22Rv1 (cell line): ENCODE data around the gene NEURL1.

ENCODE experiments used
- H3K27ac ChIP-seq: fragments of 450-650 bp; 2 replicates; pipeline ENCODE4 v1.5.1; 2017
- ZFX ChIP-seq: fragments of 450-650 bp; IDR thresholded peaks from 2 replicates; pipeline ENCODE4 v1.6.1; 2017; ENCODE audit warnings: antibody characterized with exemption, borderline replicate concordance
- TF ChIP-seq, protein P1 (sequence below): fragments of 450-650 bp; IDR thresholded peaks from 2 replicates; pipeline ENCODE4 v1.5.1; 2017; ENCODE audit warnings: mild to moderate bottlenecking

Gene NEURL1

DNA sequence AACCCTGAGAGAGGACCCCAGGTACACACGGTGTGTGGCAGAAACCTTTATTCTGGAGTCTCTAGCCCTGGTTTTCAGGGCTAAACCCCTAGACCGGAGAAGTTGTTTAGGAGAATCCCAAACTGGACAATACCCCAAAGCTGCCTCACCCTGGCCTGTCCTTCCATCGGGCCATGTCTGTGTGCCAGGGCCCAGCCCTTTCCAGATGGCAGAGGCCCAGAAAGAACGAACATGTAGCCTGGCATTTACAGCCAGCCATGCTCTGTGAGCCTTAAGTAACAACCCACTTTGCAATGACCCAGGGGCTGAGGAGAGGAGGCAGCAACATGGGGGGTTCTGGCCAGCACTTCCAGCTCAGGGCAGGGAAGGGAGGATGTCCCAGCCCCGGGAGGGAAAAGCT lies 142.1 kb downstream of the NEURL1 start:
- TF ChIP-seq, protein P1, sequence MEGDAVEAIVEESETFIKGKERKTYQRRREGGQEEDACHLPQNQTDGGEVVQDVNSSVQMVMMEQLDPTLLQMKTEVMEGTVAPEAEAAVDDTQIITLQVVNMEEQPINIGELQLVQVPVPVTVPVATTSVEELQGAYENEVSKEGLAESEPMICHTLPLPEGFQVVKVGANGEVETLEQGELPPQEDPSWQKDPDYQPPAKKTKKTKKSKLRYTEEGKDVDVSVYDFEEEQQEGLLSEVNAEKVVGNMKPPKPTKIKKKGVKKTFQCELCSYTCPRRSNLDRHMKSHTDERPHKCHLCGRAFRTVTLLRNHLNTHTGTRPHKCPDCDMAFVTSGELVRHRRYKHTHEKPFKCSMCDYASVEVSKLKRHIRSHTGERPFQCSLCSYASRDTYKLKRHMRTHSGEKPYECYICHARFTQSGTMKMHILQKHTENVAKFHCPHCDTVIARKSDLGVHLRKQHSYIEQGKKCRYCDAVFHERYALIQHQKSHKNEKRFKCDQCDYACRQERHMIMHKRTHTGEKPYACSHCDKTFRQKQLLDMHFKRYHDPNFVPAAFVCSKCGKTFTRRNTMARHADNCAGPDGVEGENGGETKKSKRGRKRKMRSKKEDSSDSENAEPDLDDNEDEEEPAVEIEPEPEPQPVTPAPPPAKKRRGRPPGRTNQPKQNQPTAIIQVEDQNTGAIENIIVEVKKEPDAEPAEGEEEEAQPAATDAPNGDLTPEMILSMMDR: no peak
- H3K27ac ChIP-seq: no peak overlapping the region

DNA sequence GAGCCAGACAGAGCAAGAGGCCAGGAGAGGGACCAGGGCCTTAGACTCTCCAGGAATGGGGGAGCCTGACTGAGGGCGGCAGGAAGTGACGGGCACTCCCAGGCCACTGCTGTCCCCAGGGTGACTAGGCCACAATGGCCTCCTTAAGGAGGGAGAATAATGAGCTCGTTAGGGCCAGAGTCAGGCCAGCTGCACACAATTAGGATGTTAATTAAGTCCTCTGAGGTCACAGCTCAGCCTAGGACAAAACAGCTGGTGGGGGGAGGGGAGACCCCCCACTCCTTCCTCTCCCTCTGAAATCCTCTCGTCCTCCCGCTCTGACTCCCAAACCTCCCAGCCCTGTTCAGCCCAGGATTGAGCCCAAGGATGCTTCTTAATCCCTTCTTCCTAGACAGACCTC lies 143.0 kb downstream of the NEURL1 start:
- H3K27ac ChIP-seq: no peak overlapping the region

DNA sequence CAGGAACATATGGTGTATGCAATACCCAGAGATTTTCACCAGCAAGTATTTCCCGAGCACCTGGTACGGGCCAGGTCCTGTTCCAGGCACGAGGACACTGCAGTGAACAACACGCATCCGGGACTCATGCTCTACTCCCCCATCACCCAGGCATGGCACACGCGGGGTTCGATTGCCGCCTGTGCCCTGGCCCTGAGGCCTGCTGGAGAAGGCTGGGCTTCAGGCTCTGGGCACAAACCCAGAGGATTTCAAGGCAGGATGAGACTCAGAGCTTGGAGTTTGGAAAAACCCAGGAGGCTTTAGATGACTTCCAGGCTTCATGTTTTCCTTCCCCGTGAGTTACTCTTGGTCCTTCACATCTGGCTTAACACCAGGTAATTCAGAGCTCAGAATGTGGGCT lies 143.5 kb downstream of the NEURL1 start:
- TF ChIP-seq, protein P1: no peak
- no peak for TF ChIP-seq ZFX
- H3K27ac ChIP-seq: no peak overlapping the region

More for the DNA sequence above, 143.0 kb downstream of the NEURL1 start:
- TF ChIP-seq, protein P1: no peak
- TF ChIP-seq ZFX: no peak

DNA sequence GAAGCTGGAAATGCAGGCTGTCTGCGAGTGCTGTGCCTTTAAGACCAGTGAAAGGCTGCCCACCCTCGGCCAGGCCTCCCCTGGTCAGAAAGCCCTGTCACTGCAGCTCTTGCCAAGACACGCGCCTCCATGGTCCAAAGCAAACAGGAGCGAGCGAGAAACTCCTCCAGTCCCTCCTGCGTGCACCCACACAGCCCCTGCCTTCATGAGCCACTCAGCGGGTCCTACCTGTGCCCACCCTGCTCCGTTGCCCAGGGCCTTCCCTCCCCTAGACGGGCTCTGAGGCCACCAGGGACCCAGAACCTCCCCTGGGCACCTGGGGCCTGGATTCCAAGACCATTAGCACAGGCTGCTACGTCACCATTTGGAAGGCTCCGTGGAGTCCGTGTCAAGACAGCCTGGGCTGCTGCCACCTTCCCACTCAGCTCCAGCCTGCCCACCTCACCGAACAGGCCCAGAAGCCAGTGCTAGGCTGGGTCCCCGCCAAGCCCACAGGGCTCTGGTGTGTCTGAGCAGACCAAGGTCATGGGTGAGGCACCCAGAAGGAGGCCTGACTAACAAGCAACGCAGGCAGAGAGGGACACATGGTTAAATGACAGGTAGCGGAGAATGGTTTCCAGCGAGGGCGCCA lies 144.5 kb downstream of the NEURL1 start:
- H3K27ac ChIP-seq: no peak overlapping the region
- TF ChIP-seq, protein P1: no peak
- no peak for TF ChIP-seq ZFX

DNA sequence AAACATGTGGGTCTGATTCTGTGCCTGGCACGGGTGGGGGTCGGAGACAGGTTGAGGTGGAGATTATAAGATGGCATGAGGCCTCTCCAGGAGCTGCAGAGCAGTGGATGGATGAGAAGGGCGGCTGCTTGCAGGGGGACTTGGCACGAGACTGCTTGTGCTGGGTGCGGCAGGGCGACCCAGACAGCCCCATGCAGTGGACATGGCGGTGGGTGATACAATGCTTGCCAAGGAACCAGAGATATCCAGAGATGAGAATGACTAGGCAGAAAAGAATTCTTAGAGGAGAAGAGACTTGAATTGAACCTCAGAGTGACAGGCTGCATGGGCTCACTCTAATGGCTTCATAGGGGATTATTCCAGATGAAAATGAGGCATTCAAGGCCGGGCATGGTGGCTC lies 145.4 kb downstream of the NEURL1 start:
- H3K27ac ChIP-seq: no peak overlapping the region
- TF ChIP-seq, protein P1: no peak
- TF ChIP-seq ZFX: no peak

DNA sequence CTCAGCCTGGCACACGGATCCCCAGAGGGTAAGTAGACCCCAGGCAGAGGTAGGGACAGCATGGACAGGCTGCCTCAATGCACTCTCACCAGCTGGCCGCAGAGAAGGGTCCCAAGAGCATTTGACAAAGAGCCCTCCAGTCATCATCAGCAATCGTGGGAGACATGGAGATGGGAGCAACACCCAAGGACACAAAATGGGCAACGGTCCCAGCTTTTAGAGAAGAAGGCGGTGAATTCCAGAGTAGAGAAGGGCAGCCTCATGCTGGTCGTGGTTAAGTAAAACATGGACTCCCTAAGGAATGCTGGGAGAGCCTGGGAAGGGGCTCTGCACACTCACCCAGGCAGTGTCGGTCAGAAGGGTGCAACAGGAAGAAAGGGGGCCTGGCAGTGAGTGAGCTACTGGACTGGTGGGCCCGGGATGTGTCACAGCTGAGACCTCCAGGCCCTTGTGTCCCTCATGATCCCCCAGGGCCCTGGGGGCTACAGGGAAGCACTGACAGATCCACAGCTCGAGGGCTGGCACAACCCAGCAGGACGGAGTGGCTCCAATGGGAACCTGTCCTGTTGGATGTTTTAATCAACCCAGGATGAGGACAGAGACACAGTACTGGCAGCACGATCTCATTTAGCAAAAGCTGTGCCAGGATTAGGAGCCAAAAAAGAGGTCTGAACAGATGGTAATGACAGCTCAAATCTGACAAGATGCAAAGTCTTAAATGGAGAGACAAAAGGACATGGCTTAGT lies 147.1 kb downstream of the NEURL1 start:
- H3K27ac ChIP-seq: no peak overlapping the region
- TF ChIP-seq, protein P1: no peak
- TF ChIP-seq ZFX: no peak

DNA sequence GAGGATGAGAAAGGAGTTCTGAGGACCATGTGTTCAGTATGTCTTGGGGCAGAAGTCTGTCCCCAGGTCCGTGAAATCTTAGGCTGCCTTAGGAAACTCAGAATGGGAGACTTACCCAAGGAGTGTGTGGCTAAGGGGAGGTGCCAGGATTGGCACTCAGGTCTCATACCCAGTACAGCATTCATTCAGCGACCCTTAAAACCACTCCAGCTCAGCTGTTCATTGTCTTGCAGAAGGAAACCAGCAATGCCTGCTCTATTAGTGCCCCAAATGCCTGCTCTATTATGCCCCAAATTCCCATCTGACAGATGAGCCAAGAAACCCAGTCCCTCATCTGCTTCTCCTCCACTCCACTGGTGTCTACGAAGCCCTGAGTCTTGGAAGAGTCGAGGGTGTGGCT lies 147.8 kb downstream of the NEURL1 start:
- H3K27ac ChIP-seq: no peak overlapping the region

More for the DNA sequence above, 147.8 kb downstream of the NEURL1 start:
- TF ChIP-seq, protein P1: no peak
- no peak for TF ChIP-seq ZFX
